Measurements from ENCODE around the gene GSTT4. TPM values are rescaled to one million over a fixed set of nuclear protein-coding genes. Genes with fewer than 3 reads are reported as not detected.

GSTT4 gene
- polyA plus RNA-seq, 2 of the 4 experiments (the other 2 are of a cell fraction): not detected

- ChIA-PET CTCF (no interaction called here), POLR2A (no interaction called here)
- FAIRE-seq (no peak), DNase-seq (ENCODE audit: low read depth in 1 of 2, low spot score in 1 of 2) (no peak), ATAC-seq (no peak)
- WGBS (ENCODE audit: missing lambda C conversion rate): 100% methylated on average over 1 of the region's 10 CpGs
- H3K4me1 ChIP-seq: no peaks in the 10 kb centered on the region
- no peak for TF ChIP-seq JUNB (IDR thresholded peaks at IDR 0.05)
- no peak for TF ChIP-seq SMC3 (IDR thresholded peaks at IDR 0.05)
- no peak for TF ChIP-seq E2F6 (IDR thresholded peaks at IDR 0.05; ENCODE audit: borderline replicate concordance, low read depth)
- TF ChIP-seq KDM5A (IDR thresholded peaks at IDR 0.05): no peak
- TF ChIP-seq RAD21 (conservative IDR thresholded peaks at IDR 0.05 in 1 of 2, IDR thresholded peaks at IDR 0.05 in 1 of 2): no peak
- H3K4me2 ChIP-seq: no peak overlapping the region
- H3K4me3 ChIP-seq: no peak overlapping the region
- H3K9me3 ChIP-seq: no peaks in the 10 kb centered on the region
- no peak overlapping the region for H3K27ac ChIP-seq
Measured at GRCh38 chr22:24006207-24006913, 1.1 kb upstream of the GSTT4 start.

- TF ChIP-seq BCL3 (IDR thresholded peaks at IDR 0.05): no peak
- TF ChIP-seq CBX2 (IDR thresholded peaks at IDR 0.05; ENCODE audit: borderline replicate concordance, low read depth): no peak
- TF ChIP-seq NR3C1 (IDR thresholded peaks at IDR 0.05): no peak
- no peak for TF ChIP-seq HOXA7 (CRISPR knock-in tag; IDR thresholded peaks at IDR 0.05)
- no peak for TF ChIP-seq EHF (CRISPR knock-in tag; IDR thresholded peaks at IDR 0.05)
- TF ChIP-seq ZSCAN20 (CRISPR knock-in tag; IDR thresholded peaks at IDR 0.05): no peak
- TF ChIP-seq MAFK (IDR thresholded peaks at IDR 0.05; ENCODE audit: partially characterized antibody): no peak
- no peak for TF ChIP-seq ZFP36 (IDR thresholded peaks at IDR 0.05; ENCODE audit: borderline replicate concordance, partially characterized antibody)
- no peak for TF ChIP-seq MAZ (IDR thresholded peaks at IDR 0.05; ENCODE audit: borderline replicate concordance, low read depth, low read length)
- TF ChIP-seq HEYL (CRISPR knock-in tag; IDR thresholded peaks at IDR 0.05): no peak
- CTCF ChIA-PET: interaction anchor here (1.5 to 2.0 kb wide), 3 partner anchors 19 to 185 kb away, joined by 5 to 8 read pairs (median 5); no protein-coding TSS in a partner anchor
- no peak for FAIRE-seq
Measured at GRCh38 chr22:24003887-24004286, 1.4 kb downstream of the GSTT4 start.

GRCh38 chr22:24002851-24003250 lies 2.4 kb downstream of the GSTT4 start:
- WGBS (ENCODE audit: missing lambda C conversion rate): 67% methylated on average over 5 of the region's 5 CpGs
- Histone ChIP-seq H3K9me3 (no peaks in the 10 kb centered on the region), H3K4me1 (no peaks in the 10 kb centered on the region), H3K4me3 (no peak overlapping the region), H3K27ac (no peak overlapping the region), H3K4me2 (no peak overlapping the region)
- DNase-seq (ENCODE audit: low read depth in 1 of 2, low spot score in 1 of 2) (peak in 1 of 2 experiments; percentile 7), FAIRE-seq (no peak), ATAC-seq (0 out of 6 replicates have a peak, but pooled peaks of 1 of the 2 experiments have one; percentile 29)
- TF ChIP-seq ELK1 (IDR thresholded peaks at IDR 0.05; ENCODE audit: low read depth, low read length): no peak
- peak in 1 of 2 experiments; percentile 25; a peak in 1 of 4 replicates for TF ChIP-seq CEBPB (IDR thresholded peaks at IDR 0.05)
- ChIA-PET POLR2A (no interaction called here), CTCF (interaction anchor here (0.6 to 1.5 kb wide), 2 partner anchors 11 to 154 kb away, joined by 4 to 8 read pairs; no protein-coding TSS in a partner anchor)

More at GRCh38 chr22:24003887-24004286, 1.4 kb downstream of the GSTT4 start:
- Histone ChIP-seq H3K27ac (no peak overlapping the region), H3K4me2 (no peak overlapping the region), H3K4me3 (no peak overlapping the region), H3K4me1 (no peaks in the 10 kb centered on the region), H3K9me3 (no peaks in the 10 kb centered on the region)
- 81% methylated on average over 9 of the region's 9 CpGs for WGBS (ENCODE audit: missing lambda C conversion rate)
- POLR2A ChIA-PET: no interaction called here
- ATAC-seq (no peak), DNase-seq (ENCODE audit: low read depth in 1 of 2, low spot score in 1 of 2) (no peak)

- no peak for TF ChIP-seq FOSB (CRISPR knock-in tag; IDR thresholded peaks at IDR 0.05)
- TF ChIP-seq TP53 (CRISPR knock-in tag; IDR thresholded peaks at IDR 0.05): no peak
- POLR2A ChIA-PET: no interaction called here
- 79% methylated on average over 10 of the region's 10 CpGs for WGBS (ENCODE audit: missing lambda C conversion rate)
- no peak overlapping the region for H3K27ac ChIP-seq
- CTCF ChIA-PET: no interaction called here
- no peaks in the 10 kb centered on the region for H3K9me3 ChIP-seq
- no peak overlapping the region for H3K4me3 ChIP-seq
- H3K4me1 ChIP-seq: no peaks in the 10 kb centered on the region
- FAIRE-seq (no peak), DNase-seq (ENCODE audit: low read depth in 1 of 2, low spot score in 1 of 2) (no peak), ATAC-seq (no peak)
- H3K4me2 ChIP-seq: no peak overlapping the region
Measured at GRCh38 chr22:24002272-24002671, 3.0 kb downstream of the GSTT4 start.

All from A549 (cell line).